ENCODE measurements around the gene AQP12A. TPM values are rescaled to one million over a fixed set of nuclear protein-coding genes. Genes with fewer than 3 reads are reported as not detected.

The AQP12A gene
- total and polyA plus RNA-seq, 2 experiments from 2014 or later = not detected

DNA sequence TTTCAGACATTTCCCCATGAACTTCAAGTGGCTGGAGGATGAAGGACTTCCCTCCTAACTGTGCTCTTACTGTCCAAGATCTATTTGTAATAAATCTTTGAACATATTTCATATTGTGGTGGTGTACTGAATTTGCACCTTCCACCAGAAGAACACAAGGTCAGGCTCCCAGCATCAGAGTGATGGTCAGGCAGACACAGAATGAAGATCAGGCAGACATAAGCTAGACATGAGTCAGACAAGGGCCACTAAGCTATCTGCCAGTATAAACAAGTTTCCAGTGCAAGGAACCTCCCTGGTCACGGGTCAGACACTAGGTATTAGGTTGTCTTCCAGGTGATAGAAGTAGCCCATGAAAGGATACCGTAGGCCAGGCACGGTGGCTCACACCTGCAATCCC, 29.0 kb upstream of the AQP12A start (continued):
- TF ChIP-seq, protein P1, sequence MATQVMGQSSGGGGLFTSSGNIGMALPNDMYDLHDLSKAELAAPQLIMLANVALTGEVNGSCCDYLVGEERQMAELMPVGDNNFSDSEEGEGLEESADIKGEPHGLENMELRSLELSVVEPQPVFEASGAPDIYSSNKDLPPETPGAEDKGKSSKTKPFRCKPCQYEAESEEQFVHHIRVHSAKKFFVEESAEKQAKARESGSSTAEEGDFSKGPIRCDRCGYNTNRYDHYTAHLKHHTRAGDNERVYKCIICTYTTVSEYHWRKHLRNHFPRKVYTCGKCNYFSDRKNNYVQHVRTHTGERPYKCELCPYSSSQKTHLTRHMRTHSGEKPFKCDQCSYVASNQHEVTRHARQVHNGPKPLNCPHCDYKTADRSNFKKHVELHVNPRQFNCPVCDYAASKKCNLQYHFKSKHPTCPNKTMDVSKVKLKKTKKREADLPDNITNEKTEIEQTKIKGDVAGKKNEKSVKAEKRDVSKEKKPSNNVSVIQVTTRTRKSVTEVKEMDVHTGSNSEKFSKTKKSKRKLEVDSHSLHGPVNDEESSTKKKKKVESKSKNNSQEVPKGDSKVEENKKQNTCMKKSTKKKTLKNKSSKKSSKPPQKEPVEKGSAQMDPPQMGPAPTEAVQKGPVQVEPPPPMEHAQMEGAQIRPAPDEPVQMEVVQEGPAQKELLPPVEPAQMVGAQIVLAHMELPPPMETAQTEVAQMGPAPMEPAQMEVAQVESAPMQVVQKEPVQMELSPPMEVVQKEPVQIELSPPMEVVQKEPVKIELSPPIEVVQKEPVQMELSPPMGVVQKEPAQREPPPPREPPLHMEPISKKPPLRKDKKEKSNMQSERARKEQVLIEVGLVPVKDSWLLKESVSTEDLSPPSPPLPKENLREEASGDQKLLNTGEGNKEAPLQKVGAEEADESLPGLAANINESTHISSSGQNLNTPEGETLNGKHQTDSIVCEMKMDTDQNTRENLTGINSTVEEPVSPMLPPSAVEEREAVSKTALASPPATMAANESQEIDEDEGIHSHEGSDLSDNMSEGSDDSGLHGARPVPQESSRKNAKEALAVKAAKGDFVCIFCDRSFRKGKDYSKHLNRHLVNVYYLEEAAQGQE (IDR thresholded peaks at IDR 0.05; ENCODE audit: unreplicated experiment) = no peak
- TF ChIP-seq CREB1 (CRISPR knock-in tag; IDR thresholded peaks at IDR 0.05; ENCODE audit: low read depth) (no peak), STAT1 (IDR thresholded peaks at IDR 0.05; ENCODE audit: unreplicated experiment) (no peak)

DNA sequence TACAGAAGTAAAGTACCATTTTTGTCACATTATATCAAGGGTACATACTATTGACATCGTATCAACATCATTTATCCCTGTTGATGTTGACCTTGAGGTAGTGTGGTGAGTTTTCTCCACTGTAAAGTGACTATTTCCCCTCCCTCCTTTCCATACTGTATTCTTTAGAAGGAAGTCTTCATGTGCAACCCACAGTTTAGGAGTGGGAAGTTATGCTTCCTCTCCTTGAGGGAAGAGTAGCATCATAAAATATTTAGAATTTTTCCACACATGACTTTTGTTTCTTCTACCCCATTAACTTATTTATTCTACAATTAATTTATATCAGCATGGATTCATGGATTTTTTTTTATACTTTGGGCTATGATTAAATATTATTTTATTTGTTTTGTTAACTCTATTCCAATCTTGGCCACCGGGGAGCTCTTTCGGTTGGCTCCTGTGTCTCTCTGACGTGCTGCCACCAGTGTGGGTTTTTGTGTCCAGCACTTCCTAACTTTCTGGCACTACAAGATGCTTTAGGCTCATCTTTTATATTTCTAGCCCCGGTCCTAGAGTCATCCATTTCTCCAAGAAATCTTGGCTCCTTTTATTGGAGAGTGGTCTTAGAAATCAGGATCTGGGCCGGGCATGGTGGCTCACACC, 28.0 kb upstream of the AQP12A start:
- H3K4me3 Mint-ChIP-seq = no peak overlapping the region
- DNase-seq (ENCODE audit: low spot score) (no peak), ATAC-seq (no peak)
- no peaks in the 10 kb centered on the region for H3K4me1 ChIP-seq (ENCODE audit: insufficient read depth)
- no peaks in the 10 kb centered on the region for H3K36me3 ChIP-seq (ENCODE audit: insufficient read depth)
- H3F3A ChIP-seq (replicated peaks; ENCODE audit: low read depth) = no peaks in the 10 kb centered on the region
- no peaks in the 10 kb centered on the region for H3K36me3 Mint-ChIP-seq (ENCODE audit: low read depth)
- H3K27me3 Mint-ChIP-seq (ENCODE audit: insufficient read depth, low read depth, poor library complexity) = peaks cover 2% of the 10 kb centered on the region
- H3K79me2 ChIP-seq (replicated peaks; ENCODE audit: insufficient read depth) = no peaks in the 10 kb centered on the region
- no peak overlapping the region for H2AFZ ChIP-seq
- H3K4me3 ChIP-seq = no peak overlapping the region
- no peaks in the 10 kb centered on the region for H3K4me1 Mint-ChIP-seq
- H3K27ac ChIP-seq (ENCODE audit: low read depth) = no peak overlapping the region
- H3K27ac Mint-ChIP-seq = no peak overlapping the region
- H3K4me2 ChIP-seq = no peak overlapping the region
- 0 out of 2 replicates have a peak, but pooled peaks cover 2% of the 10 kb centered on the region for H3K9me2 ChIP-seq (ENCODE audit: insufficient read depth)
- no peaks in the 10 kb centered on the region for H3K27me3 ChIP-seq (ENCODE audit: insufficient read depth)
- no peaks in the 10 kb centered on the region; the same call in 2 of the 3 replicates for H3K9me3 Mint-ChIP-seq
- no peaks in the 10 kb centered on the region for H4K20me1 ChIP-seq (replicated peaks; ENCODE audit: insufficient read depth)
- TF ChIP-seq ZNF331 (CRISPR knock-in tag; IDR thresholded peaks at IDR 0.05; ENCODE audit: low read depth) (no peak), ZNF114 (CRISPR knock-in tag; IDR thresholded peaks at IDR 0.05) (no peak), EZH2 (IDR thresholded peaks at IDR 0.05; ENCODE audit: low read depth, unreplicated experiment) (no peak), NANOG (IDR thresholded peaks at IDR 0.05; ENCODE audit: borderline replicate concordance) (no peak), CREB1 (CRISPR knock-in tag; IDR thresholded peaks at IDR 0.05; ENCODE audit: low read depth) (no peak), STAT1 (IDR thresholded peaks at IDR 0.05; ENCODE audit: unreplicated experiment) (no peak), JUNB (IDR thresholded peaks at IDR 0.05; ENCODE audit: unreplicated experiment) (no peak), POLR2AphosphoS5 (IDR thresholded peaks at IDR 0.05; ENCODE audit: low read depth) (no peak)
- TF ChIP-seq, protein P2, sequence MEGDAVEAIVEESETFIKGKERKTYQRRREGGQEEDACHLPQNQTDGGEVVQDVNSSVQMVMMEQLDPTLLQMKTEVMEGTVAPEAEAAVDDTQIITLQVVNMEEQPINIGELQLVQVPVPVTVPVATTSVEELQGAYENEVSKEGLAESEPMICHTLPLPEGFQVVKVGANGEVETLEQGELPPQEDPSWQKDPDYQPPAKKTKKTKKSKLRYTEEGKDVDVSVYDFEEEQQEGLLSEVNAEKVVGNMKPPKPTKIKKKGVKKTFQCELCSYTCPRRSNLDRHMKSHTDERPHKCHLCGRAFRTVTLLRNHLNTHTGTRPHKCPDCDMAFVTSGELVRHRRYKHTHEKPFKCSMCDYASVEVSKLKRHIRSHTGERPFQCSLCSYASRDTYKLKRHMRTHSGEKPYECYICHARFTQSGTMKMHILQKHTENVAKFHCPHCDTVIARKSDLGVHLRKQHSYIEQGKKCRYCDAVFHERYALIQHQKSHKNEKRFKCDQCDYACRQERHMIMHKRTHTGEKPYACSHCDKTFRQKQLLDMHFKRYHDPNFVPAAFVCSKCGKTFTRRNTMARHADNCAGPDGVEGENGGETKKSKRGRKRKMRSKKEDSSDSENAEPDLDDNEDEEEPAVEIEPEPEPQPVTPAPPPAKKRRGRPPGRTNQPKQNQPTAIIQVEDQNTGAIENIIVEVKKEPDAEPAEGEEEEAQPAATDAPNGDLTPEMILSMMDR (conservative IDR thresholded peaks at IDR 0.05; ENCODE audit: low read depth in 2 of 2) = no peak
- TF ChIP-seq, protein P1 (IDR thresholded peaks at IDR 0.05; ENCODE audit: unreplicated experiment) = no peak
